Measurements from ENCODE around the gene THSD7A. TPM values are rescaled to one million over a fixed set of nuclear protein-coding genes. Genes with fewer than 3 reads are reported as not detected.

THSD7A gene
- total and polyA plus RNA-seq, 2 of the 13 experiments (the other 11 are each of a cell fraction or from before 2014, with no cell fraction given): 0.01 to 0.07 TPM

DNA sequence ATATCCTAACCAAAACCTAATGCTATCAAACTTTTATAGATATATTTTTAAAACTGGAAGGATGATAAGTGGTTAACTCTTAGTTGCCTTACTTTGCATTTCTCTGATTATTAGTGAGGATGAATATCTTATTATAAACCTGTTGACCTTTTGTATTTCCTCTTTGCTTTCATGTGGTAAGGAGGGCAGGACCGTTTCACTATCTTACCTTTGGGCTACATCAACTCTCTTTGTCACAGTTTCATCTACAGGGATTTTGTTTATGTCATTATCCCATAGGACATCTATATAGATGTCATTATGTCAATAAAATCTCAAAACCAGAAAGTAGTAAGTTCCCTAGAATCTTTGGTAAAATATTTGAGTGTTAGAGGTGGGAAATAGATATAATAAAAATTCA lies 219.3 kb downstream of the THSD7A start:
- Histone ChIP-seq H3K27ac (ENCODE audit: extremely low read length, insufficient read depth, low read length) (no peak overlapping the region), H3K4me2 (ENCODE audit: low read depth, low read length) (no peak overlapping the region), H2AFZ (ENCODE audit: low read length) (no peak overlapping the region), H3K27me3 (ENCODE audit: control insufficient read depth in 1 of 2, insufficient read depth in 2 of 2, low read length in 2 of 2) (no peaks in the 10 kb centered on the region), H4K20me1 (ENCODE audit: insufficient read depth, low read length) (no peaks in the 10 kb centered on the region), H3K9me3 (ENCODE audit: low read length) (no peaks in the 10 kb centered on the region), H3K4me1 (ENCODE audit: insufficient read depth, low read length) (no peaks in the 10 kb centered on the region), H3K79me2 (ENCODE audit: insufficient read depth, low read length) (no peaks in the 10 kb centered on the region), H3K9ac (ENCODE audit: insufficient read depth, low read depth, low read length) (no peak overlapping the region), H3K36me3 (replicated peaks in 1 of 2; ENCODE audit: control insufficient read depth in 1 of 2, insufficient read depth in 2 of 2, low read length in 2 of 2) (no peaks in the 10 kb centered on the region), H3K4me3 (replicated peaks in 1 of 3; ENCODE audit: insufficient read depth in 1 of 3, low read depth in 2 of 3, low read length in 3 of 3) (no peak overlapping the region)
- CTCF ChIA-PET (ENCODE audit: low intra/inter-chr PET ratio, low total read pairs): no interaction called here
- FAIRE-seq (no peak), ATAC-seq (no peak), DNase-seq (ENCODE audit: low spot score) (no peak)
- TF ChIP-seq ZNF841 (CRISPR knock-in tag; IDR thresholded peaks at IDR 0.05; ENCODE audit: borderline replicate concordance) (no peak), ZNF572 (CRISPR knock-in tag; IDR thresholded peaks at IDR 0.05) (no peak), SP4 (CRISPR knock-in tag; IDR thresholded peaks at IDR 0.05) (no peak), SMARCC2 (IDR thresholded peaks at IDR 0.05) (no peak), ATF7-NPFF (CRISPR knock-in tag; IDR thresholded peaks at IDR 0.05; ENCODE audit: low read depth) (no peak), GFI1 (CRISPR knock-in tag; IDR thresholded peaks at IDR 0.05; ENCODE audit: borderline replicate concordance) (no peak), SUZ12 (IDR thresholded peaks at IDR 0.05; ENCODE audit: low read depth, low read length) (no peak), SATB2 (CRISPR knock-in tag; IDR thresholded peaks at IDR 0.05) (no peak), ZSCAN31 (CRISPR knock-in tag; IDR thresholded peaks at IDR 0.05; ENCODE audit: low read depth) (no peak), ZNF234 (CRISPR knock-in tag; conservative IDR thresholded peaks at IDR 0.05) (no peak)
- TF ChIP-seq, protein P1, sequence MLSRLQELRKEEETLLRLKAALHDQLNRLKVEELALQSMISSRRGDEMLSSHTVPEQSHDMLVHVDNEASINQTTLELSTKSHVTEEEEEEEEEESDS (CRISPR knock-in tag; IDR thresholded peaks at IDR 0.05; ENCODE audit: borderline replicate concordance): no peak
- TF ChIP-seq, protein P2, sequence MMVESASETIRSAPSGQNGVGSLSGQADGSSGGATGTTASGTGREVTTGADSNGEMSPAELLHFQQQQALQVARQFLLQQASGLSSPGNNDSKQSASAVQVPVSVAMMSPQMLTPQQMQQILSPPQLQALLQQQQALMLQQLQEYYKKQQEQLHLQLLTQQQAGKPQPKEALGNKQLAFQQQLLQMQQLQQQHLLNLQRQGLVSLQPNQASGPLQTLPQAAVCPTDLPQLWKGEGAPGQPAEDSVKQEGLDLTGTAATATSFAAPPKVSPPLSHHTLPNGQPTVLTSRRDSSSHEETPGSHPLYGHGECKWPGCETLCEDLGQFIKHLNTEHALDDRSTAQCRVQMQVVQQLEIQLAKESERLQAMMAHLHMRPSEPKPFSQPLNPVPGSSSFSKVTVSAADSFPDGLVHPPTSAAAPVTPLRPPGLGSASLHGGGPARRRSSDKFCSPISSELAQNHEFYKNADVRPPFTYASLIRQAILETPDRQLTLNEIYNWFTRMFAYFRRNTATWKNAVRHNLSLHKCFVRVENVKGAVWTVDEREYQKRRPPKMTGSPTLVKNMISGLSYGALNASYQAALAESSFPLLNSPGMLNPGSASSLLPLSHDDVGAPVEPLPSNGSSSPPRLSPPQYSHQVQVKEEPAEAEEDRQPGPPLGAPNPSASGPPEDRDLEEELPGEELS (CRISPR knock-in tag; IDR thresholded peaks at IDR 0.05): no peak
- TF ChIP-seq, protein P3, sequence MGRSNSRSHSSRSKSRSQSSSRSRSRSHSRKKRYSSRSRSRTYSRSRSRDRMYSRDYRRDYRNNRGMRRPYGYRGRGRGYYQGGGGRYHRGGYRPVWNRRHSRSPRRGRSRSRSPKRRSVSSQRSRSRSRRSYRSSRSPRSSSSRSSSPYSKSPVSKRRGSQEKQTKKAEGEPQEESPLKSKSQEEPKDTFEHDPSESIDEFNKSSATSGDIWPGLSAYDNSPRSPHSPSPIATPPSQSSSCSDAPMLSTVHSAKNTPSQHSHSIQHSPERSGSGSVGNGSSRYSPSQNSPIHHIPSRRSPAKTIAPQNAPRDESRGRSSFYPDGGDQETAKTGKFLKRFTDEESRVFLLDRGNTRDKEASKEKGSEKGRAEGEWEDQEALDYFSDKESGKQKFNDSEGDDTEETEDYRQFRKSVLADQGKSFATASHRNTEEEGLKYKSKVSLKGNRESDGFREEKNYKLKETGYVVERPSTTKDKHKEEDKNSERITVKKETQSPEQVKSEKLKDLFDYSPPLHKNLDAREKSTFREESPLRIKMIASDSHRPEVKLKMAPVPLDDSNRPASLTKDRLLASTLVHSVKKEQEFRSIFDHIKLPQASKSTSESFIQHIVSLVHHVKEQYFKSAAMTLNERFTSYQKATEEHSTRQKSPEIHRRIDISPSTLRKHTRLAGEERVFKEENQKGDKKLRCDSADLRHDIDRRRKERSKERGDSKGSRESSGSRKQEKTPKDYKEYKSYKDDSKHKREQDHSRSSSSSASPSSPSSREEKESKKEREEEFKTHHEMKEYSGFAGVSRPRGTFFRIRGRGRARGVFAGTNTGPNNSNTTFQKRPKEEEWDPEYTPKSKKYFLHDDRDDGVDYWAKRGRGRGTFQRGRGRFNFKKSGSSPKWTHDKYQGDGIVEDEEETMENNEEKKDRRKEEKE (IDR thresholded peaks at IDR 0.05): no peak
- TF ChIP-seq, protein P4, sequence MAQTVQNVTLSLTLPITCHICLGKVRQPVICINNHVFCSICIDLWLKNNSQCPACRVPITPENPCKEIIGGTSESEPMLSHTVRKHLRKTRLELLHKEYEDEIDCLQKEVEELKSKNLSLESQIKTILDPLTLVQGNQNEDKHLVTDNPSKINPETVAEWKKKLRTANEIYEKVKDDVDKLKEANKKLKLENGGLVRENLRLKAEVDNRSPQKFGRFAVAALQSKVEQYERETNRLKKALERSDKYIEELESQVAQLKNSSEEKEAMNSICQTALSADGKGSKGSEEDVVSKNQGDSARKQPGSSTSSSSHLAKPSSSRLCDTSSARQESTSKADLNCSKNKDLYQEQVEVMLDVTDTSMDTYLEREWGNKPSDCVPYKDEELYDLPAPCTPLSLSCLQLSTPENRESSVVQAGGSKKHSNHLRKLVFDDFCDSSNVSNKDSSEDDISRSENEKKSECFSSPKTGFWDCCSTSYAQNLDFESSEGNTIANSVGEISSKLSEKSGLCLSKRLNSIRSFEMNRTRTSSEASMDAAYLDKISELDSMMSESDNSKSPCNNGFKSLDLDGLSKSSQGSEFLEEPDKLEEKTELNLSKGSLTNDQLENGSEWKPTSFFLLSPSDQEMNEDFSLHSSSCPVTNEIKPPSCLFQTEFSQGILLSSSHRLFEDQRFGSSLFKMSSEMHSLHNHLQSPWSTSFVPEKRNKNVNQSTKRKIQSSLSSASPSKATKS (CRISPR knock-in tag; IDR thresholded peaks at IDR 0.05): no peak
- TF ChIP-seq, protein P5, sequence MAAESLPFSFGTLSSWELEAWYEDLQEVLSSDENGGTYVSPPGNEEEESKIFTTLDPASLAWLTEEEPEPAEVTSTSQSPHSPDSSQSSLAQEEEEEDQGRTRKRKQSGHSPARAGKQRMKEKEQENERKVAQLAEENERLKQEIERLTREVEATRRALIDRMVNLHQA (CRISPR knock-in tag; IDR thresholded peaks at IDR 0.05): no peak
- TF ChIP-seq, protein P6, sequence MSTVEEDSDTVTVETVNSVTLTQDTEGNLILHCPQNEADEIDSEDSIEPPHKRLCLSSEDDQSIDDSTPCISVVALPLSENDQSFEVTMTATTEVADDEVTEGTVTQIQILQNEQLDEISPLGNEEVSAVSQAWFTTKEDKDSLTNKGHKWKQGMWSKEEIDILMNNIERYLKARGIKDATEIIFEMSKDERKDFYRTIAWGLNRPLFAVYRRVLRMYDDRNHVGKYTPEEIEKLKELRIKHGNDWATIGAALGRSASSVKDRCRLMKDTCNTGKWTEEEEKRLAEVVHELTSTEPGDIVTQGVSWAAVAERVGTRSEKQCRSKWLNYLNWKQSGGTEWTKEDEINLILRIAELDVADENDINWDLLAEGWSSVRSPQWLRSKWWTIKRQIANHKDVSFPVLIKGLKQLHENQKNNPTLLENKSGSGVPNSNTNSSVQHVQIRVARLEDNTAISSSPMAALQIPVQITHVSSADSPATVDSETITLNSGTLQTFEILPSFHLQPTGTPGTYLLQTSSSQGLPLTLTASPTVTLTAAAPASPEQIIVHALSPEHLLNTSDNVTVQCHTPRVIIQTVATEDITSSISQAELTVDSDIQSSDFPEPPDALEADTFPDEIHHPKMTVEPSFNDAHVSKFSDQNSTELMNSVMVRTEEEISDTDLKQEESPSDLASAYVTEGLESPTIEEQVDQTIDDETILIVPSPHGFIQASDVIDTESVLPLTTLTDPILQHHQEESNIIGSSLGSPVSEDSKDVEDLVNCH (CRISPR knock-in tag; IDR thresholded peaks at IDR 0.05): no peak
- intact Hi-C loops (cut with micrococcal nuclease; ENCODE audit: unreplicated experiment): no loop called here
- no TSS peak for BruUV-seq (replicated peaks)
- POLR2A ChIA-PET: no interaction called here
- 0% methylated on average over 1 of the region's 1 CpG for whole genome bisulfite sequencing (ENCODE audit: low lambda C conversion rate)
- in situ Hi-C loops (cut with HindIII; ENCODE audit: extremely low pct_ligation_motif_present, low pct_unique_long_range_greater_than_20kb): no loop called here
